Gastroesophageal sphincter (tissue), 3 donors: ENCODE results near the gene PGLYRP3.

Experiments used
- POLR2A ChIP-seq, 2 donors: fragments of 450-650 bp; IDR thresholded peaks; one replicate each; pipeline ENCODE4 v1.6.1; 2017; ENCODE audit warnings: antibody characterized with exemption in 2 of 2, mild to moderate bottlenecking in 2 of 2, moderate library complexity in 1 of 2
- TF ChIP-seq, protein P1 (sequence below), 4 experiments: fragments of 200-600 bp in 2 of 4; fragments of 450-650 bp in 2 of 4; sonication (generic) in 1 of 4; IDR thresholded peaks; one replicate each; pipeline ENCODE4 v1.5.1; 2017 to 2019; ENCODE audit warnings: antibody characterized with exemption in 4 of 4, mild to moderate bottlenecking in 2 of 4, moderate library complexity in 2 of 4

- TF ChIP-seq, protein P1, sequence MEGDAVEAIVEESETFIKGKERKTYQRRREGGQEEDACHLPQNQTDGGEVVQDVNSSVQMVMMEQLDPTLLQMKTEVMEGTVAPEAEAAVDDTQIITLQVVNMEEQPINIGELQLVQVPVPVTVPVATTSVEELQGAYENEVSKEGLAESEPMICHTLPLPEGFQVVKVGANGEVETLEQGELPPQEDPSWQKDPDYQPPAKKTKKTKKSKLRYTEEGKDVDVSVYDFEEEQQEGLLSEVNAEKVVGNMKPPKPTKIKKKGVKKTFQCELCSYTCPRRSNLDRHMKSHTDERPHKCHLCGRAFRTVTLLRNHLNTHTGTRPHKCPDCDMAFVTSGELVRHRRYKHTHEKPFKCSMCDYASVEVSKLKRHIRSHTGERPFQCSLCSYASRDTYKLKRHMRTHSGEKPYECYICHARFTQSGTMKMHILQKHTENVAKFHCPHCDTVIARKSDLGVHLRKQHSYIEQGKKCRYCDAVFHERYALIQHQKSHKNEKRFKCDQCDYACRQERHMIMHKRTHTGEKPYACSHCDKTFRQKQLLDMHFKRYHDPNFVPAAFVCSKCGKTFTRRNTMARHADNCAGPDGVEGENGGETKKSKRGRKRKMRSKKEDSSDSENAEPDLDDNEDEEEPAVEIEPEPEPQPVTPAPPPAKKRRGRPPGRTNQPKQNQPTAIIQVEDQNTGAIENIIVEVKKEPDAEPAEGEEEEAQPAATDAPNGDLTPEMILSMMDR (IDR thresholded peaks at IDR 0.05): no peak
- no peak for TF ChIP-seq POLR2A (IDR thresholded peaks at IDR 0.05)
Measured at GRCh38 chr1:153305682-153306081, 7.1 kb downstream of the PGLYRP3 start.
